HCT116 (cell line): ENCODE measurements around the gene FAM98C. TPM values are rescaled to one million over a fixed set of nuclear protein-coding genes. Genes with fewer than 3 reads are reported as not detected.

Source experiments
- ATAC-seq: fragments of 200-7000 bp; cut with Tn5 transposase; 2 replicates; pipeline ENCODE4 v1.9.1; 2020; ENCODE audit warnings: mild to moderate bottlenecking, moderate library complexity
- Bru-seq: library from RNA; stranded (reverse); fragments of 400-500 nt; gene quantifications from one replicate; lab custom pipeline; 2021; lab: Mats Ljungman, UMichigan
- BruChase-seq, 2 experiments: library from RNA; stranded (reverse); fragments of 400-500 nt; gene quantifications; one replicate each; lab custom pipeline; 2021; lab: Mats Ljungman, UMichigan
- BruUV-seq: library from RNA; stranded (reverse); fragments of 400-500 nt; replicated peaks from 2 replicates; lab custom pipeline; 2021; lab: Mats Ljungman, UMichigan
- CTCF ChIA-PET: fragments of 300-600 bp; sonication (Branson Sonifier 250); formaldehyde crosslinking; loops from one replicate; lab custom pipeline; 2021; ENCODE audit warnings: antibody characterized with exemption; lab: Charles Lee
- POLR2A ChIA-PET: fragments of 300-600, 350-600 bp; sonication (Branson Sonifier 250); formaldehyde crosslinking; loops from one replicate; lab custom pipeline; 2021; ENCODE audit warnings: antibody characterized with exemption; lab: Charles Lee
- RAD21 ChIA-PET, 2 experiments: fragments of 300-600 bp; sonication (Branson Sonifier 250); formaldehyde crosslinking; loops; one replicate each; lab custom pipeline; 2023; ENCODE audit warnings: low total read pairs in 2 of 2; ENCODE audit not compliant: uncharacterized antibody in 2 of 2, unreplicated experiment in 2 of 2, low non-redundant PET in 1 of 2; lab: Charles Lee
- DNase-seq: peaks from one replicate; pipeline ENCODE4 v3.0.0-alpha.2; 2010; ENCODE audit warnings: low read depth, low spot score
- H2AFZ ChIP-seq: fragments of 200-600 bp; shearing (Covaris generic), sonication (generic); 2 replicates; pipeline ENCODE4 v1.6.1; 2017; ENCODE audit warnings: low read depth, mixed run types, mixed read lengths, antibody characterized with exemption, low read length; ENCODE audit not compliant: poor library complexity, severe bottlenecking
- H3K27ac ChIP-seq: 2 replicates; pipeline ENCODE4 v1.5.1; 2012; ENCODE audit warnings: low read depth, low read length
- H3K27me3 ChIP-seq: fragments of 200-600 bp; sonication (generic); 2 replicates; pipeline ENCODE4 v1.6.1; 2016; ENCODE audit warnings: mixed run types, low read length, mixed read lengths; ENCODE audit not compliant: insufficient read depth
- H3K36me3 ChIP-seq, 2 experiments: fragments of 200-500 bp in 1 of 2; fragments of 200-600 bp in 1 of 2; sonication (Bioruptor generic) in 1 of 2; sonication (generic) in 1 of 2; 2 replicates each; pipeline versions ENCODE4 v1.5.1 to v1.6.1; 2014 to 2016; ENCODE audit warnings: low read length in 2 of 2, inconsistent platforms in 1 of 2, mixed read lengths in 1 of 2, mixed run types in 1 of 2; ENCODE audit not compliant: insufficient read depth in 2 of 2, control insufficient read depth in 1 of 2
- H3K4me1 ChIP-seq, 2 experiments: fragments of 200-600 bp in 1 of 2; sonication (generic) in 1 of 2; 2 replicates each; pipeline versions ENCODE4 v1.5.1 to v1.6.1; 2012 to 2017; ENCODE audit warnings: low read length in 2 of 2, inconsistent platforms in 1 of 2, mild to moderate bottlenecking in 1 of 2, mixed read lengths in 1 of 2, mixed run types in 1 of 2, moderate library complexity in 1 of 2; ENCODE audit not compliant: insufficient read depth in 2 of 2, control insufficient read depth in 1 of 2
- H3K4me2 ChIP-seq: fragments of 200-600 bp; sonication (generic); 2 replicates; pipeline ENCODE4 v1.6.1; 2017; ENCODE audit warnings: mixed run types, low read length, mixed read lengths
- H3K4me3 ChIP-seq, 2 experiments: fragments of 200-600 bp in 1 of 2; sonication (generic) in 1 of 2; replicated peaks in 1 of 2; 2 replicates each; pipeline ENCODE4 v1.5.1; 2011 to 2016; ENCODE audit warnings: low read length in 2 of 2, control low read depth in 1 of 2, low read depth in 1 of 2, mild to moderate bottlenecking in 1 of 2, mixed read lengths in 1 of 2, mixed run types in 1 of 2
- H3K79me2 ChIP-seq: fragments of 200-600 bp; sonication (generic); 2 replicates; pipeline ENCODE4 v1.6.1; 2017; ENCODE audit warnings: mild to moderate bottlenecking, mixed run types, low read length, moderate library complexity, mixed read lengths; ENCODE audit not compliant: insufficient read depth
- H3K9ac ChIP-seq: fragments of 200-600 bp; sonication (generic); 2 replicates; pipeline ENCODE4 v1.6.1; 2016; ENCODE audit warnings: low read length, mixed read lengths
- H3K9me2 ChIP-seq: fragments of 200-600 bp; sonication (generic), shearing (Covaris generic); 2 replicates; pipeline ENCODE4 v1.6.1; 2017; ENCODE audit warnings: mixed run types, mild to moderate bottlenecking, moderate library complexity; ENCODE audit not compliant: insufficient read depth
- H3K9me3 ChIP-seq, 2 experiments: fragments of 200-500 bp in 1 of 2; fragments of 200-600 bp in 1 of 2; sonication (Bioruptor generic) in 1 of 2; sonication (generic) in 1 of 2; 2 replicates each; pipeline ENCODE4 v1.6.1; 2014 to 2017; ENCODE audit warnings: low read length in 2 of 2, mixed read lengths in 2 of 2, inconsistent platforms in 1 of 2, low read depth in 1 of 2, mild to moderate bottlenecking in 1 of 2, mixed run types in 1 of 2, moderate library complexity in 1 of 2; ENCODE audit not compliant: control insufficient read depth in 1 of 2, insufficient read depth in 1 of 2
- H4K20me1 ChIP-seq: fragments of 200-600 bp; sonication (generic), shearing (Covaris generic); 2 replicates; pipeline ENCODE4 v1.6.1; 2017; ENCODE audit warnings: mixed run types, mild to moderate bottlenecking, moderate library complexity; ENCODE audit not compliant: insufficient read depth
- CBX3 ChIP-seq: IDR thresholded peaks from 2 replicates; pipeline ENCODE4 v1.6.1; 2012; ENCODE audit warnings: low read depth
- EGR1 ChIP-seq: IDR thresholded peaks from 2 replicates; pipeline ENCODE4 v1.6.1; 2012; ENCODE audit warnings: low read depth
- ELF1 ChIP-seq: IDR thresholded peaks from 2 replicates; pipeline ENCODE4 v1.6.1; 2012; ENCODE audit warnings: low read depth, borderline replicate concordance
- EZH2phosphoT487 ChIP-seq: fragments of 200-600 bp; IDR thresholded peaks from 2 replicates; pipeline ENCODE4 v1.6.1; 2018; ENCODE audit warnings: antibody characterized with exemption, borderline replicate concordance
- JUND ChIP-seq: IDR thresholded peaks from 2 replicates; pipeline ENCODE4 v1.6.1; 2012
- POLR2AphosphoS5 ChIP-seq: IDR thresholded peaks from 2 replicates; pipeline ENCODE4 v1.6.1; 2011; ENCODE audit warnings: mild to moderate bottlenecking, low read depth, low read length, moderate library complexity
- RAD21 ChIP-seq: IDR thresholded peaks from 2 replicates; pipeline ENCODE4 v1.6.1; 2012; ENCODE audit warnings: low read depth, mild to moderate bottlenecking
- SIN3A ChIP-seq: IDR thresholded peaks from 2 replicates; pipeline ENCODE4 v1.6.1; 2012; ENCODE audit warnings: low read depth
- SP1 ChIP-seq: IDR thresholded peaks from 2 replicates; pipeline ENCODE4 v1.6.1; 2012; ENCODE audit warnings: low read depth
- SRF ChIP-seq: IDR thresholded peaks from 2 replicates; pipeline ENCODE4 v1.6.1; 2012; ENCODE audit warnings: low read depth
- TCF7L2 ChIP-seq: IDR thresholded peaks from 2 replicates; pipeline ENCODE4 v1.7.0; 2011; ENCODE audit warnings: borderline replicate concordance, inconsistent platforms; ENCODE audit not compliant: insufficient read depth, insufficient read length; ENCODE audit errors: extremely low read depth
- YY1 ChIP-seq: IDR thresholded peaks from 2 replicates; pipeline ENCODE4 v1.6.1; 2011; ENCODE audit warnings: low read length, low read depth, moderate library complexity, mild to moderate bottlenecking; ENCODE audit not compliant: insufficient replicate concordance; ENCODE audit errors: extremely low read depth
- ZFX ChIP-seq: fragments of 450-650 bp; IDR thresholded peaks from 2 replicates; pipeline ENCODE4 v1.6.1; 2017
- ZNF274 ChIP-seq: fragments of 200-500 bp; sonication (Bioruptor generic); IDR thresholded peaks from 2 replicates; pipeline ENCODE4 v1.6.1; 2014; ENCODE audit warnings: mild to moderate bottlenecking, low read depth, low read length, inconsistent platforms
- intact Hi-C: fragments of 100-400 bp; cut with micrococcal nuclease; formaldehyde crosslinking; loops from 2 replicates; pipeline ENCODE4 v1.10.0; 2022
- long read RNA-seq: library from polyadenylated mRNA; unstranded; transcript quantifications from one replicate; pipeline ENCODE4 v2.0.0, GENCODE V29; 2021; ENCODE audit not compliant: unreplicated experiment
- polyA plus RNA-seq: library from polyadenylated mRNA; unstranded; fragments of >200 nt; gene quantifications from 2 replicates; pipeline ENCODE4 v1.2.1, GENCODE V29; 2012; ENCODE audit warnings: missing spikeins
- total RNA-seq: library from RNA; stranded (reverse); gene quantifications from one replicate; pipeline ENCODE4 v1.2.1, GENCODE V29; 2021; ENCODE audit not compliant: unreplicated experiment
- TF ChIP-seq, protein P1 (sequence below): IDR thresholded peaks from 2 replicates; pipeline ENCODE4 v1.6.1; 2012
- TF ChIP-seq, protein P2 (sequence below), 3 experiments: fragments of 200-600 bp in 1 of 3; sonication (generic) in 1 of 3; IDR thresholded peaks in 2 of 3; conservative IDR thresholded peaks in 1 of 3; 2 replicates each; pipeline ENCODE4 v1.5.1; 2012 to 2017; ENCODE audit warnings: low read depth in 2 of 3, low read length in 2 of 3, antibody characterized with exemption in 1 of 3, borderline replicate concordance in 1 of 3, control low read depth in 1 of 3, mild to moderate bottlenecking in 1 of 3, mixed read lengths in 1 of 3, mixed run types in 1 of 3, moderate library complexity in 1 of 3; ENCODE audit not compliant: insufficient read depth in 1 of 3
- TF ChIP-seq, protein P3 (sequence below): IDR thresholded peaks from 2 replicates; pipeline ENCODE4 v1.6.1; 2011; ENCODE audit warnings: mild to moderate bottlenecking, low read length, moderate library complexity; ENCODE audit not compliant: insufficient replicate concordance; ENCODE audit errors: extremely low read depth
- TF ChIP-seq, protein P4 (sequence below): IDR thresholded peaks from 2 replicates; pipeline ENCODE4 v1.6.1; 2012

FAM98C gene
- total RNA-seq (33.8 TPM), Bru-seq, nascent RNA (percentile 60 among the genes with signal in this experiment), BruChase-seq, experiment 1, labeled RNA remaining after a 6-hour chase (percentile 69 among the genes with signal in this experiment), BruChase-seq, experiment 2, labeled RNA remaining after a 2-hour chase (percentile 66 among the genes with signal in this experiment)
- 38.7 and 44.5 TPM in 2 replicates for polyA plus RNA-seq
- long read RNA-seq, transcript FAM98C-201 (8 exons, 1,271 nt): major isoform, 23 of 49 reads
- long read RNA-seq, partial matches to known transcripts: 17 of 49 reads
- long read RNA-seq, other reads (novel, unspliced or antisense): 7 of 49 reads

DNA sequence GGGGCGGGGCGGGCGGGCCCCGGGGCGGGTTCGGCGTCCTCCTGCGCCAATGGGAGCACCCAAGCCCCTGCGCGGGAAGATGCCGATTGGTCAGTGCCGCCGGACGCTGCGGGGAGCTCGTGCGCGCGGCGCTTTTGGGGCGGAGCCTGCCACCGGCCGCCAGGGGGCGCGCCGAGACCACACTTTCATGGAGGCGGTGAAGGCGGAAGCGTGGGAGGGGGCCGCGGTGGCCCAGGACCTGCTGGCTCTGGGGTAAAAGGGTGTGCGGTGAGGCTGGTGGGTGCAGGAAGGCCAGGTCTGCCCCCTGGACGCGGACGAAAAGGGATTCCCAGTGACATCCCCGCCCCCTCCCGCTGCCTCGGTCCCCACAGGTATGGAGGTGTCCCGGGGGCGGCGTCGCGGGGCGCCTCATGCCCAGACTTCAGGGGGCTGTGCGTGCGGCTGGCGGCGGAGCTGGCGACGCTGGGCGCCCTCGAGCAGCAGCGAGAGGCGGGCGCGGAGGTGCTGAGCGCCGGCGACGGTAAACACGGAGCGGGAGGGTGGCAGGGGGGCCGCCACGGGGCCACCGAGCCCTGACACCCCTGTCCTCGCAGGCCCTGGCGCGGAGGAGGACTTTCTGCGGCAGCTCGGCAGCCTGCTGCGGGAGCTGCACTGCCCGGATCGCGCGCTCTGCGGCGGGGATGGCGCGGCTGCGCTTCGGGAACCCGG is at the start of gene FAM98C:
Gene FAM98C, plus strand, starts transcription at position 127 of the 708 bp plus-strand sequence. Its CDS starts 61 bp downstream, at position 188.
- H3K4me3 ChIP-seq: peak within 1 kb of the TSS; percentile 82 to 91
- ATAC-seq: peak; percentile 98
- H3K27ac ChIP-seq: peak within 1 kb of the TSS; percentile 95
- H3K9me3 ChIP-seq: no peaks in the 10 kb centered on the region
- intact Hi-C loops: loop anchor here (1.0 to 10.0 kb wide), 4 partner anchors 112 to 527 kb away; partner anchors contain the start of genes MRPS12 and SARS2
- no peaks in the 10 kb centered on the region for H3K27me3 ChIP-seq
- peak; percentile 92 for DNase-seq
- H2AFZ ChIP-seq: no peak within 1 kb of the TSS
- no peaks in the 10 kb centered on the region for H3K9me2 ChIP-seq
- TF ChIP-seq, protein P1, sequence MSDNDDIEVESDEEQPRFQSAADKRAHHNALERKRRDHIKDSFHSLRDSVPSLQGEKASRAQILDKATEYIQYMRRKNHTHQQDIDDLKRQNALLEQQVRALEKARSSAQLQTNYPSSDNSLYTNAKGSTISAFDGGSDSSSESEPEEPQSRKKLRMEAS: peak; percentile 92
- TF ChIP-seq SP1 (peak; percentile 92), EZH2phosphoT487 (no peak), JUND (no peak), EGR1 (peak; percentile 97), TCF7L2 (no peak), ZNF274 (no peak), YY1 (peak; percentile 23), SIN3A (peak; percentile 45; the same call in 1 of the 2 replicates), RAD21 (peak; percentile 94), CBX3 (peak; percentile 72; the same call in 1 of the 2 replicates), SRF (no peak), ELF1 (no peak; the same call in 1 of the 2 replicates), POLR2AphosphoS5 (peak; percentile 47; the same call in 1 of the 2 replicates), ZFX (peak; percentile 86; the same call in 1 of the 2 replicates)
- TF ChIP-seq, protein P2, sequence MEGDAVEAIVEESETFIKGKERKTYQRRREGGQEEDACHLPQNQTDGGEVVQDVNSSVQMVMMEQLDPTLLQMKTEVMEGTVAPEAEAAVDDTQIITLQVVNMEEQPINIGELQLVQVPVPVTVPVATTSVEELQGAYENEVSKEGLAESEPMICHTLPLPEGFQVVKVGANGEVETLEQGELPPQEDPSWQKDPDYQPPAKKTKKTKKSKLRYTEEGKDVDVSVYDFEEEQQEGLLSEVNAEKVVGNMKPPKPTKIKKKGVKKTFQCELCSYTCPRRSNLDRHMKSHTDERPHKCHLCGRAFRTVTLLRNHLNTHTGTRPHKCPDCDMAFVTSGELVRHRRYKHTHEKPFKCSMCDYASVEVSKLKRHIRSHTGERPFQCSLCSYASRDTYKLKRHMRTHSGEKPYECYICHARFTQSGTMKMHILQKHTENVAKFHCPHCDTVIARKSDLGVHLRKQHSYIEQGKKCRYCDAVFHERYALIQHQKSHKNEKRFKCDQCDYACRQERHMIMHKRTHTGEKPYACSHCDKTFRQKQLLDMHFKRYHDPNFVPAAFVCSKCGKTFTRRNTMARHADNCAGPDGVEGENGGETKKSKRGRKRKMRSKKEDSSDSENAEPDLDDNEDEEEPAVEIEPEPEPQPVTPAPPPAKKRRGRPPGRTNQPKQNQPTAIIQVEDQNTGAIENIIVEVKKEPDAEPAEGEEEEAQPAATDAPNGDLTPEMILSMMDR (IDR thresholded peaks at IDR 0.05 in 2 of 3, conservative IDR thresholded peaks at IDR 0.05 in 1 of 3; ENCODE audit: borderline replicate concordance in 1 of 3, insufficient read depth in 1 of 3, low read depth in 2 of 3, low read length in 2 of 3): peak; percentile 85 to 90 (median 89)
- TF ChIP-seq, protein P3, sequence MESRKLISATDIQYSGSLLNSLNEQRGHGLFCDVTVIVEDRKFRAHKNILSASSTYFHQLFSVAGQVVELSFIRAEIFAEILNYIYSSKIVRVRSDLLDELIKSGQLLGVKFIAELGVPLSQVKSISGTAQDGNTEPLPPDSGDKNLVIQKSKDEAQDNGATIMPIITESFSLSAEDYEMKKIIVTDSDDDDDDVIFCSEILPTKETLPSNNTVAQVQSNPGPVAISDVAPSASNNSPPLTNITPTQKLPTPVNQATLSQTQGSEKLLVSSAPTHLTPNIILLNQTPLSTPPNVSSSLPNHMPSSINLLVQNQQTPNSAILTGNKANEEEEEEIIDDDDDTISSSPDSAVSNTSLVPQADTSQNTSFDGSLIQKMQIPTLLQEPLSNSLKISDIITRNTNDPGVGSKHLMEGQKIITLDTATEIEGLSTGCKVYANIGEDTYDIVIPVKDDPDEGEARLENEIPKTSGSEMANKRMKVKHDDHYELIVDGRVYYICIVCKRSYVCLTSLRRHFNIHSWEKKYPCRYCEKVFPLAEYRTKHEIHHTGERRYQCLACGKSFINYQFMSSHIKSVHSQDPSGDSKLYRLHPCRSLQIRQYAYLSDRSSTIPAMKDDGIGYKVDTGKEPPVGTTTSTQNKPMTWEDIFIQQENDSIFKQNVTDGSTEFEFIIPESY: no peak
- TF ChIP-seq, protein P4, sequence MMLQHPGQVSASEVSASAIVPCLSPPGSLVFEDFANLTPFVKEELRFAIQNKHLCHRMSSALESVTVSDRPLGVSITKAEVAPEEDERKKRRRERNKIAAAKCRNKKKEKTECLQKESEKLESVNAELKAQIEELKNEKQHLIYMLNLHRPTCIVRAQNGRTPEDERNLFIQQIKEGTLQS: no peak
- peak within 1 kb of the TSS; percentile 93 for H3K4me2 ChIP-seq
- H3K36me3 ChIP-seq: peaks cover 9% of the 10 kb centered on the region in 2 experiments; a peak in 2 of 4 replicates
- no peaks in the 10 kb centered on the region for H4K20me1 ChIP-seq
- ChIA-PET CTCF (interaction anchor here (0.6 to 3.3 kb wide), 53 partner anchors 9 to 648 kb away, joined by 3 to 49 read pairs (median 5); partner anchors contain the start of genes ACTN4, EIF3K, GGN and MRPS12), POLR2A (interaction anchor here (0.6 to 3.0 kb wide), 15 partner anchors 9 to 527 kb away, joined by 3 to 22 read pairs (median 3); partner anchors contain the start of genes CATSPERG, EIF3K, GGN and MRPS12), RAD21 (interaction anchor here (0.5 to 1.4 kb wide), 11 partner anchors 15 to 718 kb away, joined by 3 to 11 read pairs (median 4); partner anchors contain the start of genes GGN (in 2 of the 2) and SPRED3 (in 1 of the 2))
- H3K4me1 ChIP-seq: peaks cover 8 to 17% of the 10 kb centered on the region in 2 experiments; a peak in 3 of 4 replicates
- no TSS peak for BruUV-seq
- H3K9ac ChIP-seq: peak within 1 kb of the TSS; percentile 80
- H3K79me2 ChIP-seq: peaks cover 9% of the 10 kb centered on the region; the same call in 1 of the 2 replicates
